ENCODE data around the gene KBTBD13. TPM values are rescaled to one million over a fixed set of nuclear protein-coding genes. Genes with fewer than 3 reads are reported as not detected.

KBTBD13 gene
- 1 to 10 TPM; 2.6 to 4.4 TPM for total RNA-seq

DNA sequence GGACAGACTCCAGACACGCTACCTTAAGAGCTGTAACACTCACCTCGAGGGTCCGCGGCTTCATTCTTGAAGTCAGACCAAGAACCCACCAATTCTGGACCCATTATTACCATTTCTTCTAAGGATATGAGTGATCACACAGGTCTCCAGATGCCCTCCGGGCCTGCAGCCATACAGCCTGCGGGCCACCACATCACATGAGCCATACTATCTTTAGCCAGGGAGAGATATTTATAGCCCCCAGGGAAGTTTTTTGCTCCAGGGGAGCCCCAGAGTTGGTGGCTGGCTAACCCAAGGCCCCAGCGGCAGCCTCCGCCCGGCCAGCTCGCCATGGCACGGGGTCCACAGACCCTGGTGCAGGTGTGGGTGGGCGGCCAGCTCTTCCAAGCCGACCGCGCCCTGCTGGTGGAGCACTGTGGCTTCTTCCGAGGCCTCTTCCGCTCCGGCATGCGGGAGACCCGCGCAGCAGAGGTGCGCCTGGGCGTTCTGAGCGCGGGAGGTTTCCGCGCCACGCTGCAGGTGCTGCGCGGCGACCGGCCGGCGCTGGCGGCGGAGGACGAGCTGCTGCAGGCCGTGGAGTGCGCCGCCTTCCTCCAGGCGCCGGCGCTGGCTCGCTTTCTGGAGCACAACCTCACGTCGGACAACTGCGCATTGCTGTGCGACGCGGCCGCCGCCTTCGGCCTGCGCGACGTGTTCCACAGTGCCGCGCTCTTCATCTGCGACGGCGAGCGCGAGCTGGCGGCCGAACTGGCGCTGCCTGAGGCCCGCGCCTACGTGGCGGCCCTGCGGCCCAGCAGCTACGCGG is at the start of gene KBTBD13:
Gene KBTBD13 (plus strand): TSS at position 261 of the 805 bp plus-strand sequence. CDS start 70 bp downstream, at position 331.
- no peak within 1 kb of the TSS for H3K4me3 ChIP-seq
- no peaks in the 10 kb centered on the region for H3K27me3 ChIP-seq
- TF ChIP-seq, protein P1, sequence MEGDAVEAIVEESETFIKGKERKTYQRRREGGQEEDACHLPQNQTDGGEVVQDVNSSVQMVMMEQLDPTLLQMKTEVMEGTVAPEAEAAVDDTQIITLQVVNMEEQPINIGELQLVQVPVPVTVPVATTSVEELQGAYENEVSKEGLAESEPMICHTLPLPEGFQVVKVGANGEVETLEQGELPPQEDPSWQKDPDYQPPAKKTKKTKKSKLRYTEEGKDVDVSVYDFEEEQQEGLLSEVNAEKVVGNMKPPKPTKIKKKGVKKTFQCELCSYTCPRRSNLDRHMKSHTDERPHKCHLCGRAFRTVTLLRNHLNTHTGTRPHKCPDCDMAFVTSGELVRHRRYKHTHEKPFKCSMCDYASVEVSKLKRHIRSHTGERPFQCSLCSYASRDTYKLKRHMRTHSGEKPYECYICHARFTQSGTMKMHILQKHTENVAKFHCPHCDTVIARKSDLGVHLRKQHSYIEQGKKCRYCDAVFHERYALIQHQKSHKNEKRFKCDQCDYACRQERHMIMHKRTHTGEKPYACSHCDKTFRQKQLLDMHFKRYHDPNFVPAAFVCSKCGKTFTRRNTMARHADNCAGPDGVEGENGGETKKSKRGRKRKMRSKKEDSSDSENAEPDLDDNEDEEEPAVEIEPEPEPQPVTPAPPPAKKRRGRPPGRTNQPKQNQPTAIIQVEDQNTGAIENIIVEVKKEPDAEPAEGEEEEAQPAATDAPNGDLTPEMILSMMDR (IDR thresholded peaks at IDR 0.05), result no peak

DNA sequence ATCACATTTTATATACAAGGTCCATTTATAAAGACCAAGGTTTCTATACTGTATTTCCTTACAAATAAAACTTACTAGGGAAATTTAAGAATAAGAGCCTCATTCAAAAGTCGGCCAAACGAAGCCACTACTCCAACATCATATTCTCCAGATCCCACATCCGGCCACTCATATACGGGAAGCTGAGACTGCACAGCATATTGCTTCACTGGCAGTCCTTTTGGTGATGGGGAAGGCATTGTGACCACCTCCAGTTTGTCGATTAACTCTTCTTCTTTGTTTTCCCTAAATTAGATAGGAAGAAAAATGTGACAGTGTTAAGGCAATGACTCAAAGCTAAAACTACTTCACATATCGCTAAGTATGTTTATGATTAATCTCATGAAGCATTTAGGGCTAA is 49.8 kb upstream of the KBTBD13 start:
- DNase-seq (ENCODE audit: low spot score), result no peak
- Histone ChIP-seq H3K27ac (no peak overlapping the region), H3K36me3 (peaks cover 11% of the 10 kb centered on the region), H3K9me3 (no peaks in the 10 kb centered on the region), H3K4me1 (peaks cover 0 to 6% of the 10 kb centered on the region in 2 donors), H3K4me3 (no peak overlapping the region), H3K27me3 (no peaks in the 10 kb centered on the region)
- TF ChIP-seq, protein P1 (IDR thresholded peaks at IDR 0.05), result no peak

More for the DNA sequence above, at the start of gene KBTBD13:
- Histone ChIP-seq H3K4me1 (peaks cover 0 to 39% of the 10 kb centered on the region in 2 donors), H3K27ac (peak within 1 kb of the TSS; percentile 69 to 88), H3K36me3 (no peaks in the 10 kb centered on the region), H3K9me3 (no peaks in the 10 kb centered on the region)
- no peak for DNase-seq (ENCODE audit: low spot score)

DNA sequence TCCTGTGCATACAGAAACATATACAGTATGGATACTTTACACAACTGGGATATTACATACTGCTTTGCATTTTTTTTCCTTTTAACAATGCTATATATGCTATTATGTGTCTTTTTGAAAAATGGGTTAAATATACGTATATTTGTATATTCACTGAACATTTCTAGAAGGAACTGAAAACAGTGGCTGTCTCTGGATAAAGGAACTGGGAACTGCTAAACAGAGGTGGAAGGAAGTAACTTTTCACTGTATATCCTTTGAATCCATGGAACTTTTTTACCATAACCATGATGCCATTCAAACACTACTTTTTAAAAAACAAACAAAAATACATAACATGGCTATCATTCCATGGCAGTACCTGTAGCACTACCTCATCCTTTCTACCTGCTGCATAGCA is 49.0 kb upstream of the KBTBD13 start:
- peaks cover 11% of the 10 kb centered on the region for H3K36me3 ChIP-seq
- TF ChIP-seq, protein P1 (IDR thresholded peaks at IDR 0.05), result no peak
- H3K27me3 ChIP-seq, result no peaks in the 10 kb centered on the region
- H3K9me3 ChIP-seq, result no peaks in the 10 kb centered on the region
- DNase-seq (ENCODE audit: low spot score), result no peak
- H3K4me3 ChIP-seq, result no peak overlapping the region
- peaks cover 0 to 6% of the 10 kb centered on the region in 2 donors for H3K4me1 ChIP-seq
- H3K27ac ChIP-seq, result no peak overlapping the region

DNA sequence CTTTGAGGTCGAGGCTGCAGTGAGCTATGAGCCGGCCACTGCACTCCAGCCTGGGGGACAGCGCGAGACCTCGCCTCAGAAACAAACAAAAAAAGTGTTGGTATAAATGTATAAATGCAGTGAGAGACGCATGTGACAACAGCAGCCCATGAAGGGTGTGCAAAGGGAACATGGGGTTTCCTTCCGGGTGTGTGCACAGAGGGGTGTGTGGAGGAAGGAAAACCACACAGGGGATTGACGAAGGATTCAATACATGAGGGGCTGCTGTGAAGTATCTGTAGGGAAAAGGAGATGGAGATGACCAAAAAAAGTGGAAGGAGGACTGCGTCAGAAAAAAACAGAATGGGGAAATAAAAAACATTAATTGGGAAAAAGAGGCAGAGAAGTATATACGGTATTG is 48.2 kb upstream of the KBTBD13 start:
- Histone ChIP-seq H3K27ac (no peak overlapping the region), H3K4me3 (peak overlapping the region; percentile 79 to 99), H3K9me3 (no peaks in the 10 kb centered on the region), H3K27me3 (no peaks in the 10 kb centered on the region), H3K4me1 (peaks cover 0 to 8% of the 10 kb centered on the region in 2 donors), H3K36me3 (peaks cover 11% of the 10 kb centered on the region)
- DNase-seq (ENCODE audit: low spot score), result no peak
- TF ChIP-seq, protein P1 (IDR thresholded peaks at IDR 0.05), result no peak

DNA sequence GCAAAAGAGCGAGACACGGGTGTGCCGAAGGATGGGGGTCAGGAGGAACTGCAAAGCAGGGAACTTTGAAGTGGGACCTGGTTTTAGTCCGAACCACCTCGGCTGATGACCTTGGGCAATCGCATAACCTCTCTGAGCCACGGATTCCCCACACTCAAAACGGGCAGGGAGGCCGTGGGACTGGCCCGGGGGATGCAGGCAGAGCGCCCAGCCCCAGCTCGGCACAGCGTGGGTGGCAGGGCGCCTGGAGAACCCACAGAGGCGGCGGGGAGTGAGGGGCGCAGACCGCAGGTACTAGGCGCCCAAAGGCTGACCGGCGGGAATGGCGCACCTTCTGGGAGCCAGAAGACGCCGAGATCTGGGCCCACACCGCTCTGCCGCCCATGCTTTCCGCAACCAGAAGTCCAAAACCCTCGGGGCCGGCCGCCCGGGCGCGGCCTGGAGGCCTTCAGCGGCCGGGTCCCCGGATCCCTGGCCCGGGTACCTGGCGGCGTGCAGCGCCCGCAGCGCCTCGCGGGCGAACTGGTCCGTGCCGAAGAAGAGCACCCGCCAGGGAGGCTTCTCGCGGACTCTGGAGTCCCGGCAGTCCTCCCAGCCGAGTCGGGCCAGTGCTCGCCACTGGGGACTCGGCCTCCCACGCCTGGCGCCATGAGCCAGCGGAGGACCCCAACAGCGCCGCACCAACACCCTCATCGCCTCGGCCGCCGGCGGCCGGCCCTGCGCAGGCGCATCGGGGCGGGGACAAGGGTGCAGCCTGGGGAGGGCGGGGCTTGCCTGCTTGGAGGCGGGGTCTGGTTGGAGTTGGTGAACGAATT is 47.4 kb upstream of the KBTBD13 start, which contains the start of gene MTFMT:
Gene MTFMT (minus strand): TSS at position 719 of the 815 bp plus-strand sequence. CDS start 26 bp downstream, at position 693.
- no peaks in the 10 kb centered on the region for H3K27me3 ChIP-seq
- no peaks in the 10 kb centered on the region for H3K9me3 ChIP-seq
- TF ChIP-seq, protein P1 (IDR thresholded peaks at IDR 0.05), result peak in 1 of 2 donors; percentile 37
- H3K4me3 ChIP-seq, result peak within 1 kb of the TSS; percentile 79 to 99
- peaks cover 11% of the 10 kb centered on the region for H3K36me3 ChIP-seq
- H3K27ac ChIP-seq, result peak within 1 kb of the TSS; percentile 81 to 85
- H3K4me1 ChIP-seq, result peaks cover 0 to 14% of the 10 kb centered on the region in 2 donors
- DNase-seq (ENCODE audit: low spot score), result peak; percentile 89

All from right atrium auricular region (tissue), 2 donors.